ENCODE measurements around the gene SUMO3.

The SUMO3 gene

GRCh38 chr21:44797775-44798174 lies 20.1 kb downstream of the SUMO3 start:
- no peaks in the 10 kb centered on the region for H3K9me3 ChIP-seq
- peaks cover 5% of the 10 kb centered on the region for H3K27me3 ChIP-seq
- H3K4me3 ChIP-seq (ENCODE audit: low read depth in 1 of 2, low read length in 1 of 2), result no peak overlapping the region
- H3K4me1 ChIP-seq (ENCODE audit: control insufficient read depth in 1 of 2, insufficient read depth in 1 of 2, low read depth in 1 of 2, low read length in 1 of 2), result peaks cover 17 to 18% of the 10 kb centered on the region in 2 experiments
- no peak for TF ChIP-seq CTCF (IDR thresholded peaks at IDR 0.05)
- no peak overlapping the region for H3K27ac ChIP-seq
- H3K36me3 ChIP-seq, result no peaks in the 10 kb centered on the region

GRCh38 chr21:44795342-44795741 lies 22.5 kb downstream of the SUMO3 start:
- Histone ChIP-seq H3K27ac (no peak overlapping the region), H3K36me3 (no peaks in the 10 kb centered on the region), H3K4me3 (ENCODE audit: low read depth in 1 of 2, low read length in 1 of 2) (no peak overlapping the region), H3K4me1 (ENCODE audit: control insufficient read depth in 1 of 2, insufficient read depth in 1 of 2, low read depth in 1 of 2, low read length in 1 of 2) (peaks cover 0 to under 1% of the 10 kb centered on the region in 2 experiments), H3K27me3 (no peaks in the 10 kb centered on the region), H3K9me3 (no peaks in the 10 kb centered on the region)
- no peak for TF ChIP-seq CTCF (IDR thresholded peaks at IDR 0.05)

- Histone ChIP-seq H3K9me3 (no peaks in the 10 kb centered on the region), H3K36me3 (no peaks in the 10 kb centered on the region)
- TF ChIP-seq CTCF (IDR thresholded peaks at IDR 0.05), result no peak
These were observed 24.1 kb downstream of the SUMO3 start for GRCh38 chr21:44793592-44794374.

GRCh38 chr21:44792702-44793591 lies 24.9 kb downstream of the SUMO3 start:
- Histone ChIP-seq H3K4me3 (ENCODE audit: low read depth in 1 of 2, low read length in 1 of 2) (no peak overlapping the region), H3K9me3 (no peaks in the 10 kb centered on the region), H3K27me3 (no peaks in the 10 kb centered on the region), H3K4me1 (ENCODE audit: control insufficient read depth in 1 of 2, insufficient read depth in 1 of 2, low read depth in 1 of 2, low read length in 1 of 2) (no peaks in the 10 kb centered on the region), H3K27ac (no peak overlapping the region), H3K36me3 (no peaks in the 10 kb centered on the region)
- TF ChIP-seq CTCF (IDR thresholded peaks at IDR 0.05), result peak; percentile 77

More at GRCh38 chr21:44793592-44794374, 24.1 kb downstream of the SUMO3 start:
- Histone ChIP-seq H3K4me3 (ENCODE audit: low read depth in 1 of 2, low read length in 1 of 2) (no peak overlapping the region), H3K27me3 (no peaks in the 10 kb centered on the region), H3K4me1 (ENCODE audit: control insufficient read depth in 1 of 2, insufficient read depth in 1 of 2, low read depth in 1 of 2, low read length in 1 of 2) (no peaks in the 10 kb centered on the region), H3K27ac (no peak overlapping the region)

GRCh38 chr21:44791993-44792392 lies 25.9 kb downstream of the SUMO3 start:
- TF ChIP-seq CTCF (IDR thresholded peaks at IDR 0.05), result no peak
- Histone ChIP-seq H3K27me3 (no peaks in the 10 kb centered on the region), H3K27ac (no peak overlapping the region)

More at GRCh38 chr21:44791993-44792392, 25.9 kb downstream of the SUMO3 start:
- no peaks in the 10 kb centered on the region for H3K4me1 ChIP-seq (ENCODE audit: control insufficient read depth in 1 of 2, insufficient read depth in 1 of 2, low read depth in 1 of 2, low read length in 1 of 2)
- no peaks in the 10 kb centered on the region for H3K36me3 ChIP-seq
- H3K9me3 ChIP-seq, result no peaks in the 10 kb centered on the region
- H3K4me3 ChIP-seq (ENCODE audit: low read depth in 1 of 2, low read length in 1 of 2), result no peak overlapping the region

Measured in neutrophil (primary cell).